Thymus (tissue), 11 donors: ENCODE results near the gene PRG2. TPM values are rescaled to one million over a fixed set of nuclear protein-coding genes. Genes with fewer than 3 reads are reported as not detected.

Source experiments
- DNase-seq, 9 donors: peaks; one replicate each; pipeline ENCODE4 v3.0.0-alpha.2; 2013; ENCODE audit warnings: low spot score in 9 of 9, low read depth in 6 of 9, missing footprints in 1 of 9
- H3K27ac ChIP-seq, 2 donors: one replicate each; pipeline ENCODE4 v1.5.1; 2013; ENCODE audit warnings: control low read depth in 1 of 2, low read depth in 1 of 2, low read length in 1 of 2, mild to moderate bottlenecking in 1 of 2, moderate library complexity in 1 of 2
- H3K27me3 ChIP-seq, 2 donors: one replicate each; pipeline ENCODE4 v1.5.1; 2013; ENCODE audit warnings: low read length in 1 of 2; ENCODE audit not compliant: control insufficient read depth in 2 of 2, insufficient read depth in 1 of 2
- H3K36me3 ChIP-seq, 2 donors: one replicate each; pipeline ENCODE4 v1.5.1; 2013; ENCODE audit warnings: low read length in 1 of 2, mild to moderate bottlenecking in 1 of 2, moderate library complexity in 1 of 2; ENCODE audit not compliant: control insufficient read depth in 2 of 2, insufficient read depth in 2 of 2
- H3K4me1 ChIP-seq, 2 donors: one replicate each; pipeline ENCODE4 v1.5.1; 2013; ENCODE audit warnings: low read length in 2 of 2; ENCODE audit not compliant: control insufficient read depth in 2 of 2, insufficient read depth in 2 of 2
- H3K4me3 ChIP-seq, 2 donors: one replicate each; pipeline ENCODE4 v1.5.1; 2013; ENCODE audit warnings: low read length in 2 of 2, control low read depth in 1 of 2, mild to moderate bottlenecking in 1 of 2
- H3K9me3 ChIP-seq, 2 donors: one replicate each; pipeline ENCODE4 v1.5.1; 2013; ENCODE audit warnings: low read length in 1 of 2, mild to moderate bottlenecking in 1 of 2; ENCODE audit not compliant: control insufficient read depth in 2 of 2, insufficient read depth in 1 of 2
- WGBS: extraction: QIAGEN DNeasy Blood & Tissue Kit; methylation state at CpG from one replicate; pipeline ENCODE4 v1.1.7; 2013; 5-methylcytosine and 5-hydroxymethylcytosine counted together
- polyA plus RNA-seq: library from polyadenylated mRNA; stranded (reverse); fragments of 200-250 nt; gene quantifications from one replicate; pipeline ENCODE4 v1.2.3, GENCODE V29; 2013
- total RNA-seq: library from RNA; stranded (reverse); fragments of 120-200 nt; gene quantifications from one replicate; pipeline ENCODE4 v1.2.4, GENCODE V29; 2013
- donor health status: healthy.

Gene PRG2
- total and polyA plus RNA-seq, 2 donors = 14.6 to 212 TPM

GRCh38 chr11:57394203-57394965 lies 3.9 kb upstream of the PRG2 start:
- WGBS = 94% methylated on average over 4 of the region's 4 CpGs
- H3K27me3 ChIP-seq = no peaks in the 10 kb centered on the region
- no peaks in the 10 kb centered on the region for H3K9me3 ChIP-seq
- H3K4me1 ChIP-seq = no peaks in the 10 kb centered on the region
- H3K27ac ChIP-seq = no peak overlapping the region
- H3K4me3 ChIP-seq = no peak overlapping the region
- DNase-seq = no peak
- H3K36me3 ChIP-seq = no peaks in the 10 kb centered on the region

GRCh38 chr11:57392763-57393105 lies 2.3 kb upstream of the PRG2 start:
- Histone ChIP-seq H3K27me3 (no peaks in the 10 kb centered on the region), H3K9me3 (no peaks in the 10 kb centered on the region), H3K4me1 (no peaks in the 10 kb centered on the region), H3K4me3 (no peak overlapping the region), H3K27ac (no peak overlapping the region), H3K36me3 (no peaks in the 10 kb centered on the region)
- 97% methylated on average over 4 of the region's 4 CpGs for WGBS
- no peak for DNase-seq

GRCh38 chr11:57392066-57392762 lies 1.8 kb upstream of the PRG2 start:
- DNase-seq = no peak
- Histone ChIP-seq H3K4me3 (no peak overlapping the region), H3K27ac (no peak overlapping the region), H3K27me3 (no peaks in the 10 kb centered on the region), H3K36me3 (no peaks in the 10 kb centered on the region), H3K4me1 (no peaks in the 10 kb centered on the region), H3K9me3 (no peaks in the 10 kb centered on the region)
- WGBS = 96% methylated on average over 8 of the region's 8 CpGs

- H3K4me3 ChIP-seq = no peak overlapping the region
- H3K9me3 ChIP-seq = no peaks in the 10 kb centered on the region
- H3K4me1 ChIP-seq = no peaks in the 10 kb centered on the region
- H3K27me3 ChIP-seq = no peaks in the 10 kb centered on the region
- no peak for DNase-seq
- no peak overlapping the region for H3K27ac ChIP-seq
- 96% methylated on average over 2 of the region's 2 CpGs for WGBS
- H3K36me3 ChIP-seq = no peaks in the 10 kb centered on the region
These were observed 1.1 kb upstream of the PRG2 start for GRCh38 chr11:57391539-57391938.

GRCh38 chr11:57391111-57391510 lies 661 bp upstream of the PRG2 start:
- Histone ChIP-seq H3K9me3 (no peaks in the 10 kb centered on the region), H3K4me3 (no peak overlapping the region), H3K27me3 (no peaks in the 10 kb centered on the region), H3K27ac (no peak overlapping the region), H3K36me3 (no peaks in the 10 kb centered on the region), H3K4me1 (no peaks in the 10 kb centered on the region)
- DNase-seq = no peak
- 98% methylated on average over 3 of the region's 3 CpGs for WGBS

GRCh38 chr11:57387289-57388030 lies 3.0 kb downstream of the PRG2 start:
- no peak for DNase-seq
- no peak overlapping the region for H3K4me3 ChIP-seq
- no peak overlapping the region for H3K27ac ChIP-seq

GRCh38 chr11:57386178-57386940 lies 4.1 kb downstream of the PRG2 start:
- no peak for DNase-seq
- no peaks in the 10 kb centered on the region for H3K9me3 ChIP-seq
- no peak overlapping the region for H3K27ac ChIP-seq
- no peaks in the 10 kb centered on the region for H3K36me3 ChIP-seq
- H3K27me3 ChIP-seq = no peaks in the 10 kb centered on the region
- WGBS = 94% methylated on average over 5 of the region's 5 CpGs
- H3K4me1 ChIP-seq = no peaks in the 10 kb centered on the region
- H3K4me3 ChIP-seq = no peak overlapping the region

More at GRCh38 chr11:57387289-57388030, 3.0 kb downstream of the PRG2 start:
- 82% methylated on average over 16 of the region's 16 CpGs for WGBS
- Histone ChIP-seq H3K36me3 (no peaks in the 10 kb centered on the region), H3K4me1 (no peaks in the 10 kb centered on the region), H3K27me3 (no peaks in the 10 kb centered on the region), H3K9me3 (no peaks in the 10 kb centered on the region)

- Histone ChIP-seq H3K4me1 (no peaks in the 10 kb centered on the region), H3K36me3 (no peaks in the 10 kb centered on the region), H3K9me3 (peaks cover 0 to 1% of the 10 kb centered on the region in 2 donors), H3K27me3 (no peaks in the 10 kb centered on the region), H3K27ac (no peak within 1 kb of the TSS), H3K4me3 (no peak within 1 kb of the TSS)
- 93% methylated on average over 2 of the region's 2 CpGs for WGBS
- DNase-seq = no peak
These were observed 9.5 kb downstream of the PRG2 start, which contains the start of gene PRG3 for GRCh38 chr11:57380975-57381374. PRG3 (minus strand) TSS chr11:57381150; CDS start chr11:57380708, 442 bp downstream.
